ENCODE data around the gene IL10RA. TPM values are rescaled to one million over a fixed set of nuclear protein-coding genes. Genes with fewer than 3 reads are reported as not detected.
A peak's percentile ranks its signal among the peaks of the same experiment; 100 is the strongest.

IL10RA gene
- total and polyA plus RNA-seq, 4 donors, result 7.9 to 52.5 (median 28.2) TPM

DNA sequence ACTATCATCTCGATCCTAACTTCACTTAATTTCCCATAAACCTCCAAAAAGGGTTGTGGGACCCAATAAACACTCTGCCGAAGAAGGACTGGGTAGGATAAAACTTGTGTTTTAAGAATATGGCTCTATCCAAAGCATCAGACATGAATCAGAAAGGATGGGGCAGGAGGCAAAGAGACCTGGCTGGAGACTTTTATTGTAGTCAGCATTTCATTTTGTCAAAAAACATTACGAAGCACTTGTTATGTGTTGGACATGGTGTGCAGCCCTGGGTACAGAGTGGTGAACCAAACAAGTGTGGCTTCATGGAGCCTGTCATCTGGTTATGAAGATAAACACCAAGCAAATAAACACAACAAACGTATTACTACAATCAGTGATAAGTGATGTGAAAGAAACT, 17.3 kb downstream of the IL10RA start:
- ATAC-seq (ENCODE audit: insufficient read depth, low FRiP score) (no peak), DNase-seq (no peak)
- Histone ChIP-seq H3K36me3 (ENCODE audit: control insufficient read depth in 4 of 4, insufficient read depth in 4 of 4, low read length in 4 of 4) (peaks cover 0 to 7% (median 0%) of the 10 kb centered on the region in 4 donors), H3K27me3 (ENCODE audit: control insufficient read depth in 3 of 3, insufficient read depth in 3 of 3, low read length in 2 of 3) (no peaks in the 10 kb centered on the region), H3K9ac (ENCODE audit: insufficient read depth in 1 of 2, low read length in 2 of 2) (no peak overlapping the region), H3K9me3 (ENCODE audit: control insufficient read depth in 4 of 4, insufficient read depth in 3 of 4, low read length in 3 of 4) (no peaks in the 10 kb centered on the region), H3K4me1 (ENCODE audit: control insufficient read depth in 5 of 5, insufficient read depth in 5 of 5, low read length in 5 of 5) (peaks cover 0 to 19% (median 6%) of the 10 kb centered on the region in 5 donors), H3K27ac (ENCODE audit: low read depth in 1 of 2, low read length in 1 of 2) (peak overlapping the region in 1 of 2 donors; percentile 15), H3K4me3 (no peak overlapping the region)
- TF ChIP-seq, protein P1, sequence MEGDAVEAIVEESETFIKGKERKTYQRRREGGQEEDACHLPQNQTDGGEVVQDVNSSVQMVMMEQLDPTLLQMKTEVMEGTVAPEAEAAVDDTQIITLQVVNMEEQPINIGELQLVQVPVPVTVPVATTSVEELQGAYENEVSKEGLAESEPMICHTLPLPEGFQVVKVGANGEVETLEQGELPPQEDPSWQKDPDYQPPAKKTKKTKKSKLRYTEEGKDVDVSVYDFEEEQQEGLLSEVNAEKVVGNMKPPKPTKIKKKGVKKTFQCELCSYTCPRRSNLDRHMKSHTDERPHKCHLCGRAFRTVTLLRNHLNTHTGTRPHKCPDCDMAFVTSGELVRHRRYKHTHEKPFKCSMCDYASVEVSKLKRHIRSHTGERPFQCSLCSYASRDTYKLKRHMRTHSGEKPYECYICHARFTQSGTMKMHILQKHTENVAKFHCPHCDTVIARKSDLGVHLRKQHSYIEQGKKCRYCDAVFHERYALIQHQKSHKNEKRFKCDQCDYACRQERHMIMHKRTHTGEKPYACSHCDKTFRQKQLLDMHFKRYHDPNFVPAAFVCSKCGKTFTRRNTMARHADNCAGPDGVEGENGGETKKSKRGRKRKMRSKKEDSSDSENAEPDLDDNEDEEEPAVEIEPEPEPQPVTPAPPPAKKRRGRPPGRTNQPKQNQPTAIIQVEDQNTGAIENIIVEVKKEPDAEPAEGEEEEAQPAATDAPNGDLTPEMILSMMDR (IDR thresholded peaks at IDR 0.05; ENCODE audit: control extremely low read depth, extremely low read depth), result no peak
- WGBS, 2 donors, result 68 to 71% methylated on average over 4 of the region's 4 CpGs

DNA sequence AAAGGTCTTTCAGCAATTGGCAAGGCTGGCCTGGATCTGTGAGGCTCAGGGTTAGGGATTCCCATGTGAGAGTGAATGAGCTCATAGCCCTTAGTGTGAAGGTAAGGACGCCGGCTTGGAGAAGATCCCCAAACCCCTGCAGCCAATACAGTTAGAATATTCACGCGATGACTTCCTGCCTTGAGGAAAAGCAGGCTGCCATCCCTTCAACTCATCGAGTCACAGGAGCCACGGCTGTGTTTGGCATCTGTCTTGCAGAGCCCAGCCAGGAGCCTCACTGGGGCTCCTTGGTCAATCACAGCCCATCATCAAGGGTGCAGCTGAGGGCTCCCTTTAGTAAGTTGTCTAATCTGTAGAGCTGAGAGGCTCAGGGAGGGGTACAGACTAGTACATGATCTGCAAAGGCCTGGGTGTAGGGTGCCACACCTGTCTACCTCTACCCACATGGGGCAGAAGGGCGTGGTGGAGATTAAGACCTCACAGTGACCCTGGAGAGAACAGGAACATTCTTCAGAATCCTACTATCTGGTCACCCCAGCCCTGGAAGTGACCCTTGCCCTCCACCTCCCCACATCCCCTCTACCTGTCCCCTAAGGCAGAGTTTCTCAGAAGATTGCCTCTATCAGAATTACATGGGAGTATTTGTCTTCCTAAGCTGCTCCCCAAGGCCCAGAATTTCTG, 18.5 kb downstream of the IL10RA start:
- H3K36me3 ChIP-seq (ENCODE audit: control insufficient read depth in 4 of 4, insufficient read depth in 4 of 4, low read length in 4 of 4), result no peaks in the 10 kb centered on the region
- H3K4me1 ChIP-seq (ENCODE audit: control insufficient read depth in 5 of 5, insufficient read depth in 5 of 5, low read length in 5 of 5), result peaks cover 0 to 19% (median 6%) of the 10 kb centered on the region in 5 donors
- no peak for ATAC-seq (ENCODE audit: insufficient read depth, low FRiP score)
- H3K9ac ChIP-seq (ENCODE audit: insufficient read depth in 1 of 2, low read length in 2 of 2), result no peak overlapping the region
- no peak overlapping the region for H3K27ac ChIP-seq (ENCODE audit: low read depth in 1 of 2, low read length in 1 of 2)
- H3K9me3 ChIP-seq (ENCODE audit: control insufficient read depth in 4 of 4, insufficient read depth in 3 of 4, low read length in 3 of 4), result no peaks in the 10 kb centered on the region
- DNase-seq, result no peak
- TF ChIP-seq, protein P1 (IDR thresholded peaks at IDR 0.05; ENCODE audit: control extremely low read depth, extremely low read depth), result no peak
- 91 to 95% methylated on average over 7 of the region's 7 CpGs for WGBS, 2 donors
- H3K27me3 ChIP-seq (ENCODE audit: control insufficient read depth in 3 of 3, insufficient read depth in 3 of 3, low read length in 2 of 3), result no peaks in the 10 kb centered on the region
- no peak overlapping the region for H3K4me3 ChIP-seq

DNA sequence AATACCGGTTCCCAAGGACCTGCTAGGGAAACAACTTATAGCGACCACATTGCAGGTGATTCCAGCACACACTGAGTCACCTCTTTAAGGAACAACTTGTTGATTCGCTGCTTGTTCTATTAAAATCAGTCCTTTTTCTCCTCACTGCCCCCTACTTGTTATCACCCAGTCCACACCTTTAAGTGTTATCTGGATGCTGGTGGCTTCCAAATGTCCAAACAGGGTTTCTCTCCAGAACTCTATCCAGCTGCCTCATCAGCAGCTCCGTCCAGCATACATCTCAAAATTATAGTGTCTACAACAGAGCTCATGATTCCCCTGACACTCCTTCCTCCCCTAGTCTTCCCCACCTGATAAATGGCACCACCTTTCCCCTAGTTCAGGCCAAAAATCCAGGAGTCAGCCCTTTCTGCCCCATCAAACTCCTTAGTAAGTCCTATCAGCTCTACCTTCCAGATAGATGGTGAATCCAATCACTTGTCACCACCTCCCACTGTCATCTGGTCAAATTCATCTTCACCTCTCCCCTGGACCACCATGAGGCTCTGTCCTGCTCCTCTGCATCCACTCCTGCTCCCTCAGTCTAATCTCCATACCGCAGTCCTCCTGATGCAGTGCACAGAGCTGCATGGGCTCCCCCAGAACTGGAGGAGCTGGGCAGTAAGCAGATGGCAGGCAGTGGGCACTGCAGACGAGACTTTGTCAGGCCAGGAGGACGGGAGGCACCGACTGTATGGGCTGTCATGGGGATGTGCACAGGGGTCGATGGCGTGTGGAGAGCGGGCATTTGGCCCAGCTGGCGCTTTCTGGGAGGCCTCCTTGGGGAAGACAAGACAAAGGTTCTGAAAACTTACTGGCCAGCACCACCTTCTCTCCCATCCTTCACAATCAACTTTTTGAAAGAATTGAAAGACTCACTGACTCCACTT, 19.3 kb downstream of the IL10RA start:
- TF ChIP-seq, protein P1 (IDR thresholded peaks at IDR 0.05; ENCODE audit: control extremely low read depth, extremely low read depth), result no peak
- H3K27ac ChIP-seq (ENCODE audit: low read depth in 1 of 2, low read length in 1 of 2), result no peak overlapping the region
- no peaks in the 10 kb centered on the region for H3K9me3 ChIP-seq (ENCODE audit: control insufficient read depth in 4 of 4, insufficient read depth in 3 of 4, low read length in 3 of 4)
- no peak overlapping the region for H3K4me3 ChIP-seq
- peaks cover 0 to 19% (median 6%) of the 10 kb centered on the region in 5 donors for H3K4me1 ChIP-seq (ENCODE audit: control insufficient read depth in 5 of 5, insufficient read depth in 5 of 5, low read length in 5 of 5)
- DNase-seq (no peak), ATAC-seq (ENCODE audit: insufficient read depth, low FRiP score) (no peak)
- no peak overlapping the region for H3K9ac ChIP-seq (ENCODE audit: insufficient read depth in 1 of 2, low read length in 2 of 2)
- H3K36me3 ChIP-seq (ENCODE audit: control insufficient read depth in 4 of 4, insufficient read depth in 4 of 4, low read length in 4 of 4), result no peaks in the 10 kb centered on the region
- 93% methylated on average over 12 of the region's 12 CpGs for WGBS, 2 donors
- no peaks in the 10 kb centered on the region for H3K27me3 ChIP-seq (ENCODE audit: control insufficient read depth in 3 of 3, insufficient read depth in 3 of 3, low read length in 2 of 3)

Measured in lung (tissue), 12 donors.